CD4-positive, alpha-beta memory T cell (primary cell): Measurements from ENCODE around the gene SFTPA2. TPM values are rescaled to one million over a fixed set of nuclear protein-coding genes. Genes with fewer than 3 reads are reported as not detected.
"Not testable (repeated sequence)": the region's sequence is repeated elsewhere in the genome, so short reads cannot be mapped to it uniquely, and the experiment has no call there.

Experiments
- CTCF ChIA-PET: fragments of 350-600 bp; sonication (Branson Sonifier 250); formaldehyde crosslinking; loops from one replicate; lab custom pipeline; 2021; ENCODE audit warnings: inconsistent platforms; ENCODE audit not compliant: partially characterized antibody; lab: Charles Lee
- POLR2A ChIA-PET: fragments of 350-600 bp; sonication (Branson Sonifier 250); formaldehyde crosslinking; loops from one replicate; lab custom pipeline; 2021; ENCODE audit not compliant: partially characterized antibody; lab: Charles Lee
- DNase-seq, 5 donors: peaks; one replicate each; pipeline versions ENCODE4 v3.0.0 to v3.0.0-alpha.2; 2020 to 2022; ENCODE audit warnings: mixed read lengths in 1 of 5
- H3K27ac ChIP-seq: one replicate; pipeline ENCODE4 v1.7.0; 2013; ENCODE audit warnings: low read depth, low read length
- H3K27me3 ChIP-seq: 2 replicates; pipeline ENCODE4 v1.7.0; 2013; ENCODE audit warnings: mild to moderate bottlenecking, low read length, moderate library complexity; ENCODE audit not compliant: insufficient read depth
- H3K36me3 ChIP-seq: 2 replicates; pipeline ENCODE4 v1.7.0; 2013; ENCODE audit warnings: mild to moderate bottlenecking, low read length, moderate library complexity; ENCODE audit not compliant: insufficient read depth
- H3K4me1 ChIP-seq: 2 replicates; pipeline ENCODE4 v1.7.0; 2013; ENCODE audit warnings: mild to moderate bottlenecking, low read length, moderate library complexity; ENCODE audit not compliant: insufficient read depth
- H3K4me3 ChIP-seq, 2 donors: one replicate each; pipeline ENCODE4 v1.7.0; 2013; ENCODE audit warnings: low read length in 2 of 2, mild to moderate bottlenecking in 1 of 2
- H3K9me3 ChIP-seq, 2 donors: one replicate each; pipeline ENCODE4 v1.7.0; 2013; ENCODE audit warnings: low read length in 2 of 2, control low read depth in 1 of 2; ENCODE audit not compliant: control insufficient read depth in 1 of 2
- H3K27ac Mint-ChIP-seq, 7 donors: one replicate each; pipeline ENCODE4 v1.8.0; 2020 to 2021; ENCODE audit warnings: mixed read lengths in 7 of 7, mild to moderate bottlenecking in 6 of 7, inconsistent platforms in 3 of 7, moderate library complexity in 3 of 7
- H3K27me3 Mint-ChIP-seq, 2 donors: one replicate each; pipeline ENCODE4 v1.8.0; 2020 to 2021; ENCODE audit warnings: mixed read lengths in 2 of 2
- H3K36me3 Mint-ChIP-seq, 2 donors: one replicate each; pipeline ENCODE4 v1.8.0; 2020 to 2021; ENCODE audit warnings: mixed read lengths in 2 of 2, inconsistent platforms in 1 of 2, mild to moderate bottlenecking in 1 of 2
- H3K4me1 Mint-ChIP-seq, 4 donors: one replicate each; pipeline ENCODE4 v1.8.0; 2020 to 2021; ENCODE audit warnings: mixed read lengths in 4 of 4, mild to moderate bottlenecking in 1 of 4
- H3K4me3 Mint-ChIP-seq, 8 donors: one replicate each; pipeline ENCODE4 v1.8.0; 2020 to 2021; ENCODE audit warnings: mixed read lengths in 8 of 8, mild to moderate bottlenecking in 7 of 8, moderate library complexity in 6 of 8, inconsistent platforms in 3 of 8
- H3K9me3 Mint-ChIP-seq, 8 donors: one replicate each; pipeline ENCODE4 v1.8.0; 2020 to 2021; ENCODE audit warnings: mixed read lengths in 8 of 8, mild to moderate bottlenecking in 5 of 8, inconsistent platforms in 3 of 8, moderate library complexity in 1 of 8
- intact Hi-C: fragments of 100-400 bp; cut with micrococcal nuclease; formaldehyde crosslinking; loops from one replicate; pipeline ENCODE4 v1.15.1; 2023
- polyA plus RNA-seq, 2 donors: library from polyadenylated mRNA; unstranded; fragments of 300-500 nt; fragmentation: Illumina TruSeq; gene quantifications; one replicate each; pipeline ENCODE4 v1.2.3, GENCODE V29; 2021
- total RNA-seq, 2 experiments: library from RNA; stranded (reverse); gene quantifications; one replicate each; pipeline ENCODE4 v1.2.3, GENCODE V29; 2021

The SFTPA2 gene
- total and polyA plus RNA-seq, 4 experiments from 2014 or later, result not detected

GRCh38 chr10:79561257-79561656 is 1.1 kb upstream of the SFTPA2 start:
- Histone ChIP-seq H3K4me1 (peaks cover 4% of the 10 kb centered on the region), H3K36me3 (no peaks in the 10 kb centered on the region), H3K9me3 (no peaks in the 10 kb centered on the region), H3K4me3 (no peak overlapping the region), H3K27ac (no peak overlapping the region), H3K27me3 (no peaks in the 10 kb centered on the region)
- Mint-ChIP-seq H3K4me3 (no peak overlapping the region), H3K9me3 (no peaks in the 10 kb centered on the region), H3K4me1 (peaks cover 0 to 11% (median 5%) of the 10 kb centered on the region in 4 donors), H3K36me3 (no peaks in the 10 kb centered on the region), H3K27me3 (peaks cover 13 to 18% of the 10 kb centered on the region in 2 donors), H3K27ac (no peak overlapping the region)
- intact Hi-C loops, result no loop called here
- DNase-seq, result no peak
- POLR2A ChIA-PET, result no interaction called here
- CTCF ChIA-PET, result no interaction called here

- Mint-ChIP-seq H3K4me1 (peaks cover 0 to 11% (median 5%) of the 10 kb centered on the region in 4 donors), H3K27me3 (peaks cover 9 to 18% of the 10 kb centered on the region in 2 donors), H3K36me3 (no peaks in the 10 kb centered on the region), H3K4me3 (no peak overlapping the region), H3K9me3 (no peaks in the 10 kb centered on the region), H3K27ac (no peak overlapping the region)
- ChIA-PET CTCF (no interaction called here), POLR2A (no interaction called here)
- Histone ChIP-seq H3K4me3 (no peak overlapping the region), H3K36me3 (no peaks in the 10 kb centered on the region), H3K27me3 (no peaks in the 10 kb centered on the region), H3K27ac (no peak overlapping the region), H3K9me3 (no peaks in the 10 kb centered on the region), H3K4me1 (peaks cover 4% of the 10 kb centered on the region)
- no peak for DNase-seq
- intact Hi-C loops, result no loop called here
Measured at GRCh38 chr10:79559726-79560125, 481 bp downstream of the SFTPA2 start.

GRCh38 chr10:79556961-79557360 is 3.2 kb downstream of the SFTPA2 start:
- H3K36me3 ChIP-seq, H3K27me3 ChIP-seq, POLR2A ChIA-PET, H3K4me1 ChIP-seq, H3K9me3 Mint-ChIP-seq, H3K27me3 Mint-ChIP-seq, H3K4me3 Mint-ChIP-seq, H3K36me3 Mint-ChIP-seq, H3K27ac ChIP-seq, DNase-seq, intact Hi-C loops, H3K4me3 ChIP-seq, H3K27ac Mint-ChIP-seq, H3K9me3 ChIP-seq, CTCF ChIA-PET, H3K4me1 Mint-ChIP-seq: not testable (repeated sequence)

DNA sequence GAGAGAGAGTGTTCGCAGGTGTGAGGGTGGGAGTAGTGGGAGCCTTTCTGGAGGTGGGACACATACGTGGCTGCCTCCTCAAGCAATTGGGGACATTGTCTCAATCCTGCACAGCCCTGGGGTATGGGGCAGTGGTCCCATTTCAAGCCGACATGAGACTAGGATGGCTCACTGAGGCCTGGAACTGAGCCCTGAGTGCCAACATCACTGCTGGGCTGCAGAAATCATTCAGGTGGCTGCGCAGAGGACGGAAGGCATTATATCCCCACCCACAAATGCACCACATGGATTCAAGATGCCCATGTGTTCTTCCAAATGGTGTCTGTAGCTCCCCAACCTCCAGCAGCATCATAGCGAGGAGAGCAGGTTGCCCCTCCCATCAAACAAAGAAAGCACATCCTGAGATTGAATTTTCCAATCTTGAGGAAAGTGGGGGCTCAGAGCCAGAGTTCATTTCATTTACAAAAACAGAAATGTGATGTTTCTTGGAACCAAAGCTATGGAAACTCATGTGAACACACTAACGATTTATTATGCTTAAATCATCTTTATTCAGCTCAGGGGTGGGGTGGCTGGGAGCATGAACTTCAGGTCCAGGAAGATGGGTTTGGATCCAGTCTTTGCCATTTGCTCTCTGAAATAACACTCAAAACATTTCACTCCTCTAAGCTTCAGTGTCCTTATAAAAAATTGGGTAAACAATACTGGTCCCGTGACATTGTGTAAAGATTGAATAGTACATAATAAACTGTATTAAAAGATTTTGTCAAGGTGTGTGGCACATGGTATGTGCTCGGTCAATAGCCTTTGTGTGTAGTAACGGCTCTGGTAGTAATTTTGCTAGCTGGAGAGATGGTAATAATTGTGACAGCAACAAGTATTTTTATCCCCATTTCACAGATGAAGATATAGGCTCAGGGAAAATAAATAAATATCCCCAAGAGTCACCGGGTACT is 4.6 kb downstream of the SFTPA2 start:
- CTCF ChIA-PET, result interaction anchor here (1.1 kb wide), 1 partner anchor 8 kb away, joined by 3 read pairs; no protein-coding TSS in a partner anchor
- intact Hi-C loops, result no loop called here

DNA sequence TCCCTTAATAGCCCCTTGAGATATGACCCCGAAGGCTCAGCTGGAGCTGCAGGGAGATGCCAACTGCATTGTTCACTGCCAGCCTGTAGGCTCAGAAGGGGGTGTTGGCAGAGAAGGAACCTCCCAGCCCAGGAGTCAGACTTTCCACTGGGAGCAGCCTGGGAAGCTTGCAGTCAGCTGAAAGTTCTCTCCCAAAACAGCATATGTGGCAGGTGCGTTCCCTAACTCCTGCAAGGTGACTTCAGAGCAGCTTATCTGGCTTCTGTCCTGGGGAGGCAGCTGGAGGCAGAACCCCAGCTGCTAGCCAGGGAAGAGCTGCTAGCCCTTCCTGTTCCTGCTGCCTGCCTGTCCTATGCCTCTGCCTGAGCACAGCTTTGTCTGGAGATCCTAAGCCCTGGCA is 8.1 kb downstream of the SFTPA2 start:
- POLR2A ChIA-PET, result no interaction called here
- H3K9me3 Mint-ChIP-seq, result no peaks in the 10 kb centered on the region
- no peak for DNase-seq
- Histone ChIP-seq H3K9me3 (no peaks in the 10 kb centered on the region), H3K4me1 (peaks cover 5% of the 10 kb centered on the region), H3K36me3 (no peaks in the 10 kb centered on the region), H3K27ac (no peak overlapping the region), H3K27me3 (no peaks in the 10 kb centered on the region), H3K4me3 (no peak overlapping the region)
- H3K27ac Mint-ChIP-seq, result no peak overlapping the region
- H3K36me3 Mint-ChIP-seq, result no peaks in the 10 kb centered on the region
- peaks cover 0 to 2% of the 10 kb centered on the region in 2 donors for H3K27me3 Mint-ChIP-seq
- H3K4me3 Mint-ChIP-seq, result no peak overlapping the region
- intact Hi-C loops, result no loop called here
- CTCF ChIA-PET, result no interaction called here
- peaks cover 7 to 12% (median 9%) of the 10 kb centered on the region in 4 donors for H3K4me1 Mint-ChIP-seq

More for the DNA sequence above, 4.6 kb downstream of the SFTPA2 start:
- peaks cover 0 to 3% of the 10 kb centered on the region in 2 donors for H3K27me3 Mint-ChIP-seq
- no peaks in the 10 kb centered on the region for H3K9me3 ChIP-seq
- H3K27me3 ChIP-seq, result no peaks in the 10 kb centered on the region
- no peaks in the 10 kb centered on the region for H3K36me3 Mint-ChIP-seq
- H3K36me3 ChIP-seq, result no peaks in the 10 kb centered on the region
- peaks cover 0 to 2% (median 0%) of the 10 kb centered on the region in 4 donors for H3K4me1 Mint-ChIP-seq
- no peak overlapping the region for H3K27ac ChIP-seq
- POLR2A ChIA-PET, result interaction anchor here (0.8 kb wide), 1 partner anchor 9 kb away, joined by 3 read pairs; no protein-coding TSS in a partner anchor
- DNase-seq, result no peak
- H3K4me1 ChIP-seq, result no peaks in the 10 kb centered on the region
- H3K9me3 Mint-ChIP-seq, result no peaks in the 10 kb centered on the region
- H3K27ac Mint-ChIP-seq, result peak overlapping the region in 1 of 7 donors; percentile 19
- no peak overlapping the region for H3K4me3 ChIP-seq
- no peak overlapping the region for H3K4me3 Mint-ChIP-seq

GRCh38 chr10:79547973-79548372 is 12.2 kb downstream of the SFTPA2 start:
- no peaks in the 10 kb centered on the region for H3K36me3 ChIP-seq
- H3K27ac Mint-ChIP-seq, result peak overlapping the region in 5 of 7 donors; percentile 9 to 83 (median 80)
- no peak overlapping the region for H3K27ac ChIP-seq
- H3K4me3 ChIP-seq, result no peak overlapping the region
- peaks cover 0 to 6% (median 0%) of the 10 kb centered on the region in 8 donors for H3K9me3 Mint-ChIP-seq
- no peaks in the 10 kb centered on the region for H3K9me3 ChIP-seq
- H3K4me1 ChIP-seq, result peaks cover 9% of the 10 kb centered on the region
- intact Hi-C loops, result no loop called here
- no peaks in the 10 kb centered on the region for H3K27me3 ChIP-seq
- H3K4me1 Mint-ChIP-seq, result peaks cover 8 to 21% (median 10%) of the 10 kb centered on the region in 4 donors
- ChIA-PET CTCF (interaction anchor here (0.7 kb wide), 1 partner anchor 11 kb away, joined by 3 read pairs; no protein-coding TSS in a partner anchor), POLR2A (no interaction called here)
- DNase-seq, result no peak
- H3K27me3 Mint-ChIP-seq, result no peaks in the 10 kb centered on the region
- H3K36me3 Mint-ChIP-seq, result no peaks in the 10 kb centered on the region
- H3K4me3 Mint-ChIP-seq, result peak overlapping the region in 6 of 8 donors; percentile 1 to 67 (median 38)

GRCh38 chr10:79547128-79547527 is 13.1 kb downstream of the SFTPA2 start:
- H3K27ac ChIP-seq, H3K36me3 Mint-ChIP-seq, intact Hi-C loops, H3K36me3 ChIP-seq, H3K9me3 ChIP-seq, H3K4me3 ChIP-seq, H3K9me3 Mint-ChIP-seq, H3K27me3 Mint-ChIP-seq, H3K27me3 ChIP-seq: not testable (repeated sequence)
- POLR2A ChIA-PET, result interaction anchor here (1.1 kb wide), 1 partner anchor 9 kb away, joined by 3 read pairs; no protein-coding TSS in a partner anchor
- CTCF ChIA-PET, result interaction anchor here (1.0 to 1.4 kb wide), 2 partner anchors 8 to 15 kb away, joined by 3 read pairs; no protein-coding TSS in a partner anchor
- peak overlapping the region in 2 of 7 donors; percentile 31 to 38 for H3K27ac Mint-ChIP-seq
- H3K4me3 Mint-ChIP-seq, result peak overlapping the region in 2 of 8 donors; percentile 31 to 34
- DNase-seq, result peak in 1 of 5 donors; percentile 12
- H3K4me1 Mint-ChIP-seq, result peaks cover 8 to 29% (median 10%) of the 10 kb centered on the region in 4 donors
- peaks cover 14% of the 10 kb centered on the region for H3K4me1 ChIP-seq
